ENCODE measurements around the gene LAPTM5.

LAPTM5 gene

DNA sequence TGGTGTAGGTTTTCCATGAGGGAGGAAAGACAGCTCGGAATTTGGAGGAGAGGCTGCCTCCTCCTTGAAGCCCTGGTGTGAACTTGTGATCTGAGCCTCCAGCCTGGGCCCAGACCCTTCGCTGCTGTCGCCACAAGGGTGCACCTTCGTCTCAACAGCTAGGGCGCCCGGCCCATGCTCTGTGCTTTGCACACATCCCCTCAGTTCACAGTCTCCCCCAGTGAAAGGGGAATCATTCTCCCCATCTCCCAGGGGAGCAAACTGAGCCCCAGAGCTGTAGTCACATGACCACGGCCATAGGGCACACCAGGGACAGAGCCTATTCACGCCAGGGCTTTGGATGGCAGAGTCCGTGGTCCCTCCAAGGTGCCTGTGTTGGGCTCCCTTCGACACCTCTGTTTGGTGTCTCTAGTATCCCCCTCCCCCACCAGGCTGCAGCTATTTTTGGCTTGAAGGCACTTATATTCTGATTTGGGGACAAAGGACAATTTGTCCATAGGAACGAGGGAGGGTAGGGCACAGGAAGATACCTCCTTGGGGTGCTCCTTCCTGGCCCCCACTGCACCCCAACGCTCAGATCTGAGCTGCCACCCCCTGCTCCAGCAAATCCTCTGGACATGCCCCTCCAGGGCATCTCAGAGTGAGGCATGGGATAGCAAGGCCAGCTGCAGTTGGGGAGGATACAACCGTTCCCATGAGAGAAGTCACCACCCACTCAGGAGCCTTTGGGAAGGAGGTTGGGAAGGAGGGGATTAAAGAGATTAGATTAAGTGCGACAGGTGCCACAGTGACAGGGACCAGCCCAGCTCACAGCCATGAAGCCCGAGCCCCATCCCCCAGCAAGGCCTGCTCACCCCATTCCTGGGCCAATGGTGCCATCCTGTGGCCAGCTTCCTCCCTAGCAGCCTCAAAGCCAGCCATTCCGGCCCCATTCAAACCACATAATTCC, 49.9 kb downstream of the LAPTM5 start:
- TF ChIP-seq, protein P1, sequence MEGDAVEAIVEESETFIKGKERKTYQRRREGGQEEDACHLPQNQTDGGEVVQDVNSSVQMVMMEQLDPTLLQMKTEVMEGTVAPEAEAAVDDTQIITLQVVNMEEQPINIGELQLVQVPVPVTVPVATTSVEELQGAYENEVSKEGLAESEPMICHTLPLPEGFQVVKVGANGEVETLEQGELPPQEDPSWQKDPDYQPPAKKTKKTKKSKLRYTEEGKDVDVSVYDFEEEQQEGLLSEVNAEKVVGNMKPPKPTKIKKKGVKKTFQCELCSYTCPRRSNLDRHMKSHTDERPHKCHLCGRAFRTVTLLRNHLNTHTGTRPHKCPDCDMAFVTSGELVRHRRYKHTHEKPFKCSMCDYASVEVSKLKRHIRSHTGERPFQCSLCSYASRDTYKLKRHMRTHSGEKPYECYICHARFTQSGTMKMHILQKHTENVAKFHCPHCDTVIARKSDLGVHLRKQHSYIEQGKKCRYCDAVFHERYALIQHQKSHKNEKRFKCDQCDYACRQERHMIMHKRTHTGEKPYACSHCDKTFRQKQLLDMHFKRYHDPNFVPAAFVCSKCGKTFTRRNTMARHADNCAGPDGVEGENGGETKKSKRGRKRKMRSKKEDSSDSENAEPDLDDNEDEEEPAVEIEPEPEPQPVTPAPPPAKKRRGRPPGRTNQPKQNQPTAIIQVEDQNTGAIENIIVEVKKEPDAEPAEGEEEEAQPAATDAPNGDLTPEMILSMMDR (IDR thresholded peaks at IDR 0.05; ENCODE audit: borderline replicate concordance, control extremely low read depth, extremely low read depth, insufficient read depth, missing control alignments), result peak; percentile 67
- DNase-seq (ENCODE audit: low spot score), result peak; percentile 85
- in situ Hi-C loops (cut with MboI; ENCODE audit: low sequenced_read_pairs, unreplicated experiment), result loop anchor here (25.0 kb wide), 1 partner anchor 1470 kb away; the partner anchor contains the start of genes MECR and PTPRU

GRCh38 chr1:30706528-30706927, 51.0 kb downstream of the LAPTM5 start:
- TF ChIP-seq, protein P1 (IDR thresholded peaks at IDR 0.05; ENCODE audit: borderline replicate concordance, control extremely low read depth, extremely low read depth, insufficient read depth, missing control alignments), result no peak
- DNase-seq (ENCODE audit: low spot score), result no peak
- in situ Hi-C loops (cut with MboI; ENCODE audit: low sequenced_read_pairs, unreplicated experiment), result loop anchor here (25.0 kb wide), 1 partner anchor 1469 kb away; the partner anchor contains the start of genes MECR and PTPRU

GRCh38 chr1:30705698-30706097, 51.9 kb downstream of the LAPTM5 start:
- TF ChIP-seq, protein P1 (IDR thresholded peaks at IDR 0.05; ENCODE audit: borderline replicate concordance, control extremely low read depth, extremely low read depth, insufficient read depth, missing control alignments), result no peak
- DNase-seq (ENCODE audit: low spot score), result no peak
- in situ Hi-C loops (cut with MboI; ENCODE audit: low sequenced_read_pairs, unreplicated experiment), result loop anchor here (25.0 kb wide), 1 partner anchor 1468 kb away; the partner anchor contains the start of genes MECR and PTPRU

DNA sequence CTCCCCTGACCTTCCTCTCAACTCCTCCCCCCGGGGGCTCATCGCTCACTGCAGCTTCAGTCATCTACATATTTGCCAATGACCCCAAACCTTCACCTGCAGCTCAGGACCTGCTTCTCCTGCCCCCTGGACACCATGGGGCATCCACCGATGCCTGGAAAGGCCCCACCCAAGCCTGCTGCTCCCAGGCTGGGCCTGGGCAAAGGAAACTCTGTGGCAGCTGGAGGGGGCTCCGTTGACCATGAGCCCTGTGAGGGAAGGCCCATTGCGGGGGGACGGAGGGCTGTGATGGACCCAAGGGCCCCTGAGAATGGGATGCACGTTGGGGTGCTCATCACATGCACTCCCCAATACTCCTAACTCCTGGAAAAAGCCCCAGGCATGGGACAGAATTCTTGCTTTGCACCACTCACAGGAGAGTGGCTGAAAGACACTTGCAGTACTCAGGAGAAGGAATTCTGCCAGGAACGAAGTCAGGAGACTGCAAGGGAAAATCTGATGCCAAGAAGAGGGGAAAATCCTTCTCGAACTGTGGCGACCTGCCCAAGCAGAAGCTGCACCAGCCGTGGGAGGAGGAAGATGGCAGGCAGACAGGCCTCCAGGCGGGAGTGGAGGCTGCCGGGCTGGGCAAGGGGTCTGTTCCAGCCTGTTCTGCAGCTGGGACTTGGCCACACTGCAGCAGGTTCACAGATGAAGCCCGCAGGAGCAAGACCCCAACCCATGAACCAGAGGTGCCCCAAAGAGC, 52.6 kb downstream of the LAPTM5 start:
- no peak for DNase-seq (ENCODE audit: low spot score)
- TF ChIP-seq, protein P1 (IDR thresholded peaks at IDR 0.05; ENCODE audit: borderline replicate concordance, control extremely low read depth, extremely low read depth, insufficient read depth, missing control alignments), result no peak
- in situ Hi-C loops (cut with MboI; ENCODE audit: low sequenced_read_pairs, unreplicated experiment), result loop anchor here (25.0 kb wide), 1 partner anchor 1468 kb away; the partner anchor contains the start of genes MECR and PTPRU

- TF ChIP-seq, protein P1 (IDR thresholded peaks at IDR 0.05; ENCODE audit: borderline replicate concordance, control extremely low read depth, extremely low read depth, insufficient read depth, missing control alignments), result no peak
- in situ Hi-C loops (cut with MboI; ENCODE audit: low sequenced_read_pairs, unreplicated experiment), result loop anchor here (25.0 kb wide), 1 partner anchor 1467 kb away; the partner anchor contains the start of genes MECR and PTPRU
- no peak for DNase-seq (ENCODE audit: low spot score)
Observed at GRCh38 chr1:30704271-30704670, 53.3 kb downstream of the LAPTM5 start.

- TF ChIP-seq, protein P1 (IDR thresholded peaks at IDR 0.05; ENCODE audit: borderline replicate concordance, control extremely low read depth, extremely low read depth, insufficient read depth, missing control alignments), result no peak
- in situ Hi-C loops (cut with MboI; ENCODE audit: low sequenced_read_pairs, unreplicated experiment), result loop anchor here (25.0 kb wide), 1 partner anchor 1466 kb away; the partner anchor contains the start of genes MECR and PTPRU
- DNase-seq (ENCODE audit: low spot score), result no peak
Observed at GRCh38 chr1:30702823-30703222, 54.8 kb downstream of the LAPTM5 start.

All from GM13976 (cell line).